ENCODE data around the gene MYO5A. TPM values are rescaled to one million over a fixed set of nuclear protein-coding genes. Genes with fewer than 3 reads are reported as not detected.
"Not testable (repeated sequence)": the region's sequence is repeated elsewhere in the genome, so short reads cannot be mapped to it uniquely, and the experiment has no call there.

MYO5A gene
- polyA plus RNA-seq, 3 donors, result 6.9 to 33.5 (median 16.6) TPM

DNA sequence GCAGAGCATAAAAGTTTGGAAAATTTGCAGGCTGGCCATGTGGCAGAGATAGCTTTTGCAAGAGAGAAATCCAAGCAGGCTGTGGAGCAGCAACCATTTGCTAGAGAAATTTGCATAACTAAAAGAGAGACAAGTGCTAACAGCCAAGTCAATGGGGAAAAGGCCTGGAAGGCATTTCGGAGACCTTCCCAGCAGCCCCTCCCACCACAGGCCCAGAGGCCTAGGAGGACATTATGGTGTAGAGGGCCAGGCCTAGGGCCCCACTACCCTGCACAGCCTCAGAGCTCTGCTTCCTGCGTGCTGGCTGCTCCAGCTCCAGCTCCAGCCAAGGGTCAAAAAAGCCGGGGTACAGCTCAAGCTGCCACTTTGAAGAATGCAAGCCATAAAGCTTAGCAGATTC, 82.7 kb downstream of the MYO5A start:
- H3K36me3 Mint-ChIP-seq, result peaks cover 0 to 9% of the 10 kb centered on the region in 2 donors
- peak overlapping the region; percentile 7 for H3K4me2 ChIP-seq (replicated peaks; ENCODE audit: extremely low read depth, low read length, poor library complexity, severe bottlenecking)
- H3K27ac ChIP-seq (ENCODE audit: low read depth in 1 of 2, low read length in 2 of 2), result peak overlapping the region; percentile 6 to 53
- H3K4me3 Mint-ChIP-seq, result no peak overlapping the region
- peaks cover 69% of the 10 kb centered on the region for H3K4me1 Mint-ChIP-seq
- no peak overlapping the region for H2AFZ ChIP-seq (ENCODE audit: insufficient read depth, low read depth, low read length, poor library complexity, severe bottlenecking)
- DNase-seq, result no peak
- H3K27me3 ChIP-seq (ENCODE audit: control insufficient read depth in 2 of 2, insufficient read depth in 2 of 2, low read length in 2 of 2), result no peaks in the 10 kb centered on the region
- H3K9me3 Mint-ChIP-seq, result peaks cover 0 to 2% (median 0%) of the 10 kb centered on the region in 7 donors
- no peaks in the 10 kb centered on the region for H3K36me3 ChIP-seq (replicated peaks in 1 of 2; ENCODE audit: control insufficient read depth in 1 of 2, insufficient read depth in 2 of 2, low read length in 2 of 2)
- H3K4me1 ChIP-seq (ENCODE audit: control insufficient read depth in 1 of 2, insufficient read depth in 2 of 2, low read length in 2 of 2), result peaks cover 45 to 62% of the 10 kb centered on the region in 2 donors
- H3K79me2 ChIP-seq (ENCODE audit: insufficient read depth, low read length), result peaks cover 93% of the 10 kb centered on the region
- H3K27ac Mint-ChIP-seq, result peak overlapping the region in 4 of 7 donors; percentile 47 to 78 (median 65)
- no peak overlapping the region for H3K9ac ChIP-seq (ENCODE audit: insufficient read depth, low read length, poor library complexity, severe bottlenecking)
- H3K4me3 ChIP-seq (replicated peaks in 1 of 3; ENCODE audit: low read depth in 2 of 3, low read length in 3 of 3), result peak overlapping the region in 1 of 3 experiments; percentile 12
- peaks cover 100% of the 10 kb centered on the region for H4K20me1 ChIP-seq (ENCODE audit: insufficient read depth, low read length)
- 100% methylated on average over 2 of the region's 3 CpGs for WGBS (ENCODE audit: insufficient coverage)
- H3K9me3 ChIP-seq (replicated peaks in 1 of 2; ENCODE audit: control insufficient read depth in 1 of 2, insufficient read depth in 1 of 2, low read length in 2 of 2), result no peaks in the 10 kb centered on the region
- intact Hi-C loops (cut with micrococcal nuclease), result loop anchor here in 1 of 2 donors (5.0 to 10.0 kb wide), 2 partner anchors 36 to 119 kb away; partner anchors contain the start of gene ARPP19
- TF ChIP-seq, protein P1, sequence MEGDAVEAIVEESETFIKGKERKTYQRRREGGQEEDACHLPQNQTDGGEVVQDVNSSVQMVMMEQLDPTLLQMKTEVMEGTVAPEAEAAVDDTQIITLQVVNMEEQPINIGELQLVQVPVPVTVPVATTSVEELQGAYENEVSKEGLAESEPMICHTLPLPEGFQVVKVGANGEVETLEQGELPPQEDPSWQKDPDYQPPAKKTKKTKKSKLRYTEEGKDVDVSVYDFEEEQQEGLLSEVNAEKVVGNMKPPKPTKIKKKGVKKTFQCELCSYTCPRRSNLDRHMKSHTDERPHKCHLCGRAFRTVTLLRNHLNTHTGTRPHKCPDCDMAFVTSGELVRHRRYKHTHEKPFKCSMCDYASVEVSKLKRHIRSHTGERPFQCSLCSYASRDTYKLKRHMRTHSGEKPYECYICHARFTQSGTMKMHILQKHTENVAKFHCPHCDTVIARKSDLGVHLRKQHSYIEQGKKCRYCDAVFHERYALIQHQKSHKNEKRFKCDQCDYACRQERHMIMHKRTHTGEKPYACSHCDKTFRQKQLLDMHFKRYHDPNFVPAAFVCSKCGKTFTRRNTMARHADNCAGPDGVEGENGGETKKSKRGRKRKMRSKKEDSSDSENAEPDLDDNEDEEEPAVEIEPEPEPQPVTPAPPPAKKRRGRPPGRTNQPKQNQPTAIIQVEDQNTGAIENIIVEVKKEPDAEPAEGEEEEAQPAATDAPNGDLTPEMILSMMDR (IDR thresholded peaks at IDR 0.05), result no peak
- H3K27me3 Mint-ChIP-seq (ENCODE audit: low read depth in 3 of 3), result no peaks in the 10 kb centered on the region

GRCh38 chr15:52445553-52445952, 83.1 kb downstream of the MYO5A start:
- peak overlapping the region; percentile 6 to 53 for H3K27ac ChIP-seq (ENCODE audit: low read depth in 1 of 2, low read length in 2 of 2)
- Mint-ChIP-seq H3K27me3 (ENCODE audit: low read depth in 3 of 3) (no peaks in the 10 kb centered on the region), H3K9me3 (peaks cover 0 to 2% (median 0%) of the 10 kb centered on the region in 7 donors), H3K27ac (peak overlapping the region; percentile 47 to 84 (median 75)), H3K36me3 (peaks cover 0 to 11% of the 10 kb centered on the region in 2 donors), H3K4me3 (no peak overlapping the region), H3K4me1 (peaks cover 72% of the 10 kb centered on the region)
- H3K9me3 ChIP-seq (replicated peaks in 1 of 2; ENCODE audit: control insufficient read depth in 1 of 2, insufficient read depth in 1 of 2, low read length in 2 of 2), result no peaks in the 10 kb centered on the region
- intact Hi-C loops (cut with micrococcal nuclease), result loop anchor here in 1 of 2 donors (5.0 to 10.0 kb wide), 2 partner anchors 37 to 119 kb away; partner anchors contain the start of gene ARPP19
- H4K20me1 ChIP-seq (ENCODE audit: insufficient read depth, low read length), result peaks cover 100% of the 10 kb centered on the region
- no peak overlapping the region for H3K9ac ChIP-seq (ENCODE audit: insufficient read depth, low read length, poor library complexity, severe bottlenecking)
- peak; percentile 24 to 46 (median 43) for DNase-seq
- WGBS (ENCODE audit: insufficient coverage), result 44% methylated on average over 7 of the region's 7 CpGs
- H2AFZ ChIP-seq (ENCODE audit: insufficient read depth, low read depth, low read length, poor library complexity, severe bottlenecking), result no peak overlapping the region
- H3K4me2 ChIP-seq (replicated peaks; ENCODE audit: extremely low read depth, low read length, poor library complexity, severe bottlenecking), result peak overlapping the region; percentile 7
- peak overlapping the region in 1 of 3 experiments; percentile 12 for H3K4me3 ChIP-seq (replicated peaks in 1 of 3; ENCODE audit: low read depth in 2 of 3, low read length in 3 of 3)
- H3K27me3 ChIP-seq (ENCODE audit: control insufficient read depth in 2 of 2, insufficient read depth in 2 of 2, low read length in 2 of 2), result no peaks in the 10 kb centered on the region
- peaks cover 93% of the 10 kb centered on the region for H3K79me2 ChIP-seq (ENCODE audit: insufficient read depth, low read length)
- TF ChIP-seq, protein P1 (IDR thresholded peaks at IDR 0.05), result no peak
- no peaks in the 10 kb centered on the region for H3K36me3 ChIP-seq (replicated peaks in 1 of 2; ENCODE audit: control insufficient read depth in 1 of 2, insufficient read depth in 2 of 2, low read length in 2 of 2)
- H3K4me1 ChIP-seq (ENCODE audit: control insufficient read depth in 1 of 2, insufficient read depth in 2 of 2, low read length in 2 of 2), result peaks cover 49 to 66% of the 10 kb centered on the region in 2 donors

- intact Hi-C loops (cut with micrococcal nuclease), result loop anchor here in 1 of 2 donors (10.0 kb wide), 1 partner anchor 122 kb away; the partner anchor contains the start of gene ARPP19
- Histone ChIP-seq H3K4me1 (ENCODE audit: control insufficient read depth in 1 of 2, insufficient read depth in 2 of 2, low read length in 2 of 2) (peaks cover 70 to 87% of the 10 kb centered on the region in 2 donors), H4K20me1 (ENCODE audit: insufficient read depth, low read length) (peaks cover 91% of the 10 kb centered on the region), H3K79me2 (ENCODE audit: insufficient read depth, low read length) (peaks cover 94% of the 10 kb centered on the region)
- not testable (repeated sequence) for H3K4me3 Mint-ChIP-seq; H3K4me3 ChIP-seq (replicated peaks in 1 of 3; ENCODE audit: low read depth in 2 of 3, low read length in 3 of 3); H3K27ac ChIP-seq (ENCODE audit: low read depth in 1 of 2, low read length in 2 of 2); H3K9me3 Mint-ChIP-seq; H3K9me3 ChIP-seq (replicated peaks in 1 of 2; ENCODE audit: control insufficient read depth in 1 of 2, insufficient read depth in 1 of 2, low read length in 2 of 2); H3K36me3 ChIP-seq (replicated peaks in 1 of 2; ENCODE audit: control insufficient read depth in 1 of 2, insufficient read depth in 2 of 2, low read length in 2 of 2); DNase-seq; H3K9ac ChIP-seq (ENCODE audit: insufficient read depth, low read length, poor library complexity, severe bottlenecking); H3K27me3 ChIP-seq (ENCODE audit: control insufficient read depth in 2 of 2, insufficient read depth in 2 of 2, low read length in 2 of 2); H3K27me3 Mint-ChIP-seq (ENCODE audit: low read depth in 3 of 3); H3K4me2 ChIP-seq (replicated peaks; ENCODE audit: extremely low read depth, low read length, poor library complexity, severe bottlenecking); H2AFZ ChIP-seq (ENCODE audit: insufficient read depth, low read depth, low read length, poor library complexity, severe bottlenecking)
- no CpG with 5 or more reads among the region's 6 CpGs for WGBS (ENCODE audit: insufficient coverage)
- peaks cover 0 to 14% of the 10 kb centered on the region in 2 donors for H3K36me3 Mint-ChIP-seq
- peaks cover 87% of the 10 kb centered on the region for H3K4me1 Mint-ChIP-seq
- peak overlapping the region in 2 of 7 donors; percentile 42 to 55 for H3K27ac Mint-ChIP-seq
Measured at GRCh38 chr15:52443205-52443604, 85.5 kb downstream of the MYO5A start.
